ENCODE measurements around the gene HYAL1.

The HYAL1 gene

DNA sequence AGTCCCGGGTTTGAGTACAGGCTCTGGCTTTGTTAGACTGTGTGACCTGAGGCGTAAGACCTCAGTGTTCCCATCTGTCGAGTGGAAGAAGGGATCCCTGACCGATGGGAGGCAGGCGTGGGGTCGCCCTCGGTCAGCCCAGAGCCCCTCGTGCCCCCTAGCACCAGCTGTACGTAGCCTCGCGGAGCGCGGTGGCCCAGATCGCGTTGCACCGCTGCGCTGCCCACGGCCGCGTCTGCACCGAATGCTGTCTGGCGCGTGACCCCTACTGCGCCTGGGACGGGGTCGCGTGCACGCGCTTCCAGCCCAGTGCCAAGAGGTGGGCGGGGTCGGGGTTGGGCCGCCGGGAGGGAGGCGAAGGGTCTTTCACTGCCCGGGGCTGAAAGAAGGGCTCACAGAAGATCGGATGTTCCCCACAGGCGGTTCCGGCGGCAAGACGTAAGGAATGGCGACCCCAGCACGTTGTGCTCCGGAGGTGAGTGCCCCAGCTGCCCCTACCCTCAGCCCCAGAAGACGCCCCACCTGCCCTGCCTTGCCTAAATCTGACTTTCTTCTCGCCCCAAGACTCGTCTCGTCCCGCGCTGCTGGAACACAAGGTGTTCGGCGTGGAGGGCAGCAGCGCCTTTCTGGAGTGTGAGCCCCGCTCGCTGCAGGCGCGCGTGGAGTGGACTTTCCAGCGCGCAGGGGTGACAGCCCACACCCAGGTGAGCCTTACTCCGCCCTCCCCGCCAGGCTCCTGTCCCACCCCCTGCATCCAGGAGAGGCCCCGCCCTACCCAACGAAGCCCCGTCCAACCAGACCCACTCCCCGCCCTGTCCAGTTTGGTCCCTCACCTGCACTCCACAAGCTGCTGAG is 28.0 kb downstream of the HYAL1 start:
- ChIA-PET CTCF (interaction anchor here (0.6 to 2.2 kb wide), 19 partner anchors 10 to 83 kb away, joined by 3 to 21 read pairs (median 4); partner anchors contain the start of genes HYAL2, HYAL3 and NAA80), POLR2A (interaction anchor here (0.5 to 0.8 kb wide), 3 partner anchors 12 to 132 kb away, joined by 3 to 10 read pairs (median 3); no protein-coding TSS in a partner anchor)
- Histone ChIP-seq H3K4me1 (ENCODE audit: control insufficient read depth, insufficient read depth, low read length) (no peaks in the 10 kb centered on the region), H3K9me3 (ENCODE audit: control insufficient read depth, insufficient read depth, low read depth, low read length) (no peaks in the 10 kb centered on the region), H3K27ac (ENCODE audit: extremely low read depth, low read depth, low read length) (no peak overlapping the region), H3K4me3 (ENCODE audit: low read depth, low read length) (no peak overlapping the region), H3K36me3 (ENCODE audit: control insufficient read depth in 2 of 2, insufficient read depth in 1 of 2, low read length in 2 of 2) (no peaks in the 10 kb centered on the region)
- peak; percentile 25; the same call in 1 of the 2 replicates for TF ChIP-seq SP2 (tag by site-specific recombination; IDR thresholded peaks at IDR 0.05)
- TF ChIP-seq ZNF292 (tag by site-specific recombination; IDR thresholded peaks at IDR 0.05; ENCODE audit: borderline replicate concordance, low read depth) = no peak

GRCh38 chr3:50274371-50275104 is 28.8 kb downstream of the HYAL1 start:
- POLR2A ChIA-PET = interaction anchor here (0.5 kb wide), 1 partner anchor 11 kb away, joined by 3 read pairs; no protein-coding TSS in a partner anchor
- no peaks in the 10 kb centered on the region for H3K4me1 ChIP-seq (ENCODE audit: control insufficient read depth, insufficient read depth, low read length)
- CTCF ChIA-PET = interaction anchor here (0.6 to 2.2 kb wide), 20 partner anchors 9 to 82 kb away, joined by 3 to 21 read pairs (median 4); partner anchors contain the start of genes HYAL2, HYAL3 and NAA80
- TF ChIP-seq, protein P1, sequence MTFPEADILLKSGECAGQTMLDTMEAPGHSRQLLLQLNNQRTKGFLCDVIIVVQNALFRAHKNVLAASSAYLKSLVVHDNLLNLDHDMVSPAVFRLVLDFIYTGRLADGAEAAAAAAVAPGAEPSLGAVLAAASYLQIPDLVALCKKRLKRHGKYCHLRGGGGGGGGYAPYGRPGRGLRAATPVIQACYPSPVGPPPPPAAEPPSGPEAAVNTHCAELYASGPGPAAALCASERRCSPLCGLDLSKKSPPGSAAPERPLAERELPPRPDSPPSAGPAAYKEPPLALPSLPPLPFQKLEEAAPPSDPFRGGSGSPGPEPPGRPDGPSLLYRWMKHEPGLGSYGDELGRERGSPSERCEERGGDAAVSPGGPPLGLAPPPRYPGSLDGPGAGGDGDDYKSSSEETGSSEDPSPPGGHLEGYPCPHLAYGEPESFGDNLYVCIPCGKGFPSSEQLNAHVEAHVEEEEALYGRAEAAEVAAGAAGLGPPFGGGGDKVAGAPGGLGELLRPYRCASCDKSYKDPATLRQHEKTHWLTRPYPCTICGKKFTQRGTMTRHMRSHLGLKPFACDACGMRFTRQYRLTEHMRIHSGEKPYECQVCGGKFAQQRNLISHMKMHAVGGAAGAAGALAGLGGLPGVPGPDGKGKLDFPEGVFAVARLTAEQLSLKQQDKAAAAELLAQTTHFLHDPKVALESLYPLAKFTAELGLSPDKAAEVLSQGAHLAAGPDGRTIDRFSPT (tag by site-specific recombination; IDR thresholded peaks at IDR 0.05) = no peak
- TF ChIP-seq ZNF513 (tag by site-specific recombination; IDR thresholded peaks at IDR 0.05) = no peak
- TF ChIP-seq ZNF677 (tag by site-specific recombination; IDR thresholded peaks at IDR 0.05) = no peak
- no peak for TF ChIP-seq GLIS2 (tag by site-specific recombination; IDR thresholded peaks at IDR 0.05)
- no peak; the same call in 1 of the 2 replicates for TF ChIP-seq ZBTB21 (tag by site-specific recombination; IDR thresholded peaks at IDR 0.05)
- no peak for TF ChIP-seq ZNF157 (tag by site-specific recombination; IDR thresholded peaks at IDR 0.05)
- TF ChIP-seq ZNF654 (tag by site-specific recombination; IDR thresholded peaks at IDR 0.05; ENCODE audit: low read depth) = peak; percentile 62
- TF ChIP-seq ZNF26 (tag by site-specific recombination; IDR thresholded peaks at IDR 0.05) = no peak
- TF ChIP-seq, protein P2, sequence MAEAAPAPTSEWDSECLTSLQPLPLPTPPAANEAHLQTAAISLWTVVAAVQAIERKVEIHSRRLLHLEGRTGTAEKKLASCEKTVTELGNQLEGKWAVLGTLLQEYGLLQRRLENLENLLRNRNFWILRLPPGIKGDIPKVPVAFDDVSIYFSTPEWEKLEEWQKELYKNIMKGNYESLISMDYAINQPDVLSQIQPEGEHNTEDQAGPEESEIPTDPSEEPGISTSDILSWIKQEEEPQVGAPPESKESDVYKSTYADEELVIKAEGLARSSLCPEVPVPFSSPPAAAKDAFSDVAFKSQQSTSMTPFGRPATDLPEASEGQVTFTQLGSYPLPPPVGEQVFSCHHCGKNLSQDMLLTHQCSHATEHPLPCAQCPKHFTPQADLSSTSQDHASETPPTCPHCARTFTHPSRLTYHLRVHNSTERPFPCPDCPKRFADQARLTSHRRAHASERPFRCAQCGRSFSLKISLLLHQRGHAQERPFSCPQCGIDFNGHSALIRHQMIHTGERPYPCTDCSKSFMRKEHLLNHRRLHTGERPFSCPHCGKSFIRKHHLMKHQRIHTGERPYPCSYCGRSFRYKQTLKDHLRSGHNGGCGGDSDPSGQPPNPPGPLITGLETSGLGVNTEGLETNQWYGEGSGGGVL (tag by site-specific recombination; IDR thresholded peaks at IDR 0.05) = peak; percentile 49; the same call in 1 of the 2 replicates
- no peak for TF ChIP-seq ZBTB7A (tag by site-specific recombination; IDR thresholded peaks at IDR 0.05; ENCODE audit: low read depth)
- TF ChIP-seq ZFP37 (tag by site-specific recombination; IDR thresholded peaks at IDR 0.05) = no peak
- TF ChIP-seq BCL11B (tag by site-specific recombination; IDR thresholded peaks at IDR 0.05; ENCODE audit: low read depth) = no peak
- no peak for TF ChIP-seq ZNF664 (tag by site-specific recombination; IDR thresholded peaks at IDR 0.05)
- TF ChIP-seq PBX3 (CRISPR knock-in tag; IDR thresholded peaks at IDR 0.05) = no peak
- TF ChIP-seq ZNF623 (tag by site-specific recombination; IDR thresholded peaks at IDR 0.05) = no peak
- TF ChIP-seq ZNF624 (tag by site-specific recombination; IDR thresholded peaks at IDR 0.05) = no peak
- TF ChIP-seq ZNF629 (tag by site-specific recombination; IDR thresholded peaks at IDR 0.05) = peak; percentile 76
- TF ChIP-seq, protein P3, sequence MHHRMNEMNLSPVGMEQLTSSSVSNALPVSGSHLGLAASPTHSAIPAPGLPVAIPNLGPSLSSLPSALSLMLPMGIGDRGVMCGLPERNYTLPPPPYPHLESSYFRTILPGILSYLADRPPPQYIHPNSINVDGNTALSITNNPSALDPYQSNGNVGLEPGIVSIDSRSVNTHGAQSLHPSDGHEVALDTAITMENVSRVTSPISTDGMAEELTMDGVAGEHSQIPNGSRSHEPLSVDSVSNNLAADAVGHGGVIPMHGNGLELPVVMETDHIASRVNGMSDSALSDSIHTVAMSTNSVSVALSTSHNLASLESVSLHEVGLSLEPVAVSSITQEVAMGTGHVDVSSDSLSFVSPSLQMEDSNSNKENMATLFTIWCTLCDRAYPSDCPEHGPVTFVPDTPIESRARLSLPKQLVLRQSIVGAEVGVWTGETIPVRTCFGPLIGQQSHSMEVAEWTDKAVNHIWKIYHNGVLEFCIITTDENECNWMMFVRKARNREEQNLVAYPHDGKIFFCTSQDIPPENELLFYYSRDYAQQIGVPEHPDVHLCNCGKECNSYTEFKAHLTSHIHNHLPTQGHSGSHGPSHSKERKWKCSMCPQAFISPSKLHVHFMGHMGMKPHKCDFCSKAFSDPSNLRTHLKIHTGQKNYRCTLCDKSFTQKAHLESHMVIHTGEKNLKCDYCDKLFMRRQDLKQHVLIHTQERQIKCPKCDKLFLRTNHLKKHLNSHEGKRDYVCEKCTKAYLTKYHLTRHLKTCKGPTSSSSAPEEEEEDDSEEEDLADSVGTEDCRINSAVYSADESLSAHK (tag by site-specific recombination; IDR thresholded peaks at IDR 0.05) = no peak

More at GRCh38 chr3:50274371-50275104, 28.8 kb downstream of the HYAL1 start:
- H3K4me3 ChIP-seq (ENCODE audit: low read depth, low read length) = no peak overlapping the region
- H3K9me3 ChIP-seq (ENCODE audit: control insufficient read depth, insufficient read depth, low read depth, low read length) = no peaks in the 10 kb centered on the region
- H3K27ac ChIP-seq (ENCODE audit: extremely low read depth, low read depth, low read length) = no peak overlapping the region
- no peaks in the 10 kb centered on the region for H3K36me3 ChIP-seq (ENCODE audit: control insufficient read depth in 2 of 2, insufficient read depth in 1 of 2, low read length in 2 of 2)
